ENCODE measurements around the gene KIRREL3.
A peak's percentile ranks its signal among the peaks of the same experiment; 100 is the strongest.
"Not testable (repeated sequence)": the region's sequence is repeated elsewhere in the genome, so short reads cannot be mapped to it uniquely, and the experiment has no call there.

The KIRREL3 gene

GRCh38 chr11:126391970-126392632 lies 608.5 kb downstream of the KIRREL3 start:
- DNase-seq: no peak

GRCh38 chr11:126391286-126391954 lies 609.1 kb downstream of the KIRREL3 start:
- no peak for DNase-seq

GRCh38 chr11:126390272-126390867 lies 610.2 kb downstream of the KIRREL3 start:
- DNase-seq: no peak

GRCh38 chr11:126387857-126388256 lies 612.7 kb downstream of the KIRREL3 start:
- DNase-seq: no peak

- DNase-seq: not testable (repeated sequence)
These were observed 613.9 kb downstream of the KIRREL3 start for GRCh38 chr11:126386729-126387071.

- DNase-seq: no peak
These were observed 614.4 kb downstream of the KIRREL3 start for GRCh38 chr11:126385991-126386728.

GRCh38 chr11:126384449-126385070 lies 616.0 kb downstream of the KIRREL3 start:
- no peak for DNase-seq

GRCh38 chr11:126383339-126384335 lies 616.9 kb downstream of the KIRREL3 start:
- DNase-seq: peak; percentile 81

GRCh38 chr11:126382641-126383040 lies 617.9 kb downstream of the KIRREL3 start:
- DNase-seq: not testable (repeated sequence)

GRCh38 chr11:126381960-126382359 lies 618.6 kb downstream of the KIRREL3 start:
- not testable (repeated sequence) for DNase-seq

- no peak for DNase-seq
These were observed 619.7 kb downstream of the KIRREL3 start for GRCh38 chr11:126380909-126381308.

- DNase-seq: no peak
These were observed 621.8 kb downstream of the KIRREL3 start for GRCh38 chr11:126378763-126379162.

- no peak for DNase-seq
These were observed 624.8 kb downstream of the KIRREL3 start for GRCh38 chr11:126375726-126376125.

GRCh38 chr11:126374562-126375300 lies 625.8 kb downstream of the KIRREL3 start:
- not testable (repeated sequence) for DNase-seq

GRCh38 chr11:126373389-126374066 lies 627.0 kb downstream of the KIRREL3 start:
- not testable (repeated sequence) for DNase-seq

All from islet precursor cell (in vitro differentiated cells).